Activated CD4-positive, alpha-beta T cell treated with anti-CD3 and anti-CD28 coated beads for 36 hours (primary cell): ENCODE measurements around the gene SIDT2. TPM values are rescaled to one million over a fixed set of nuclear protein-coding genes. Genes with fewer than 3 reads are reported as not detected.
A peak's percentile ranks its signal among the peaks of the same experiment; 100 is the strongest.

ENCODE experiments used
- ATAC-seq: fragments of 200-7000 bp; cut with Tn5 transposase; one replicate; pipeline ENCODE4 v1.10.0; 2021; ENCODE audit warnings: mild to moderate bottlenecking, moderate library complexity
- CTCF ChIA-PET: fragments of 350-600 bp; sonication (Branson Sonifier 250); formaldehyde crosslinking; loops from one replicate; lab custom pipeline; 2021; ENCODE audit warnings: antibody characterized with exemption; lab: Charles Lee
- POLR2A ChIA-PET: fragments of 350-600 bp; sonication (Branson Sonifier 250); formaldehyde crosslinking; loops from one replicate; lab custom pipeline; 2021; ENCODE audit warnings: antibody characterized with exemption, inconsistent platforms; lab: Charles Lee
- DNase-seq: peaks from one replicate; pipeline ENCODE4 v3.0.0-alpha.2; 2020
- H3K27ac Mint-ChIP-seq: one replicate; pipeline ENCODE4 v1.8.0; 2021; ENCODE audit warnings: mixed read lengths
- H3K27me3 Mint-ChIP-seq: one replicate; pipeline ENCODE4 v1.8.0; 2021; ENCODE audit warnings: mixed read lengths
- H3K36me3 Mint-ChIP-seq: one replicate; pipeline ENCODE4 v1.8.0; 2021; ENCODE audit warnings: low read depth, mixed read lengths
- H3K4me1 Mint-ChIP-seq: one replicate; pipeline ENCODE4 v1.8.0; 2021; ENCODE audit warnings: mixed read lengths
- H3K4me3 Mint-ChIP-seq: one replicate; pipeline ENCODE4 v1.8.0; 2021; ENCODE audit warnings: mild to moderate bottlenecking, moderate library complexity, mixed read lengths
- H3K9me3 Mint-ChIP-seq: one replicate; pipeline ENCODE4 v1.8.0; 2021; ENCODE audit warnings: low read depth, mixed read lengths
- intact Hi-C, 2 experiments: fragments of 100-400 bp; cut with DNase I in 1 of 2; cut with micrococcal nuclease in 1 of 2; formaldehyde crosslinking; loops; one replicate each; pipeline versions ENCODE4 v1.14.2 to v1.15.1; 2022 to 2024; cut with DNase I, micrococcal nuclease
- total RNA-seq, 2 experiments: library from RNA; stranded (reverse); gene quantifications; one replicate each; pipeline ENCODE4 v1.2.3, GENCODE V29; 2021

The SIDT2 gene
- total RNA-seq, 2 experiments from 2014 or later: 21.5 to 23.7 TPM

DNA sequence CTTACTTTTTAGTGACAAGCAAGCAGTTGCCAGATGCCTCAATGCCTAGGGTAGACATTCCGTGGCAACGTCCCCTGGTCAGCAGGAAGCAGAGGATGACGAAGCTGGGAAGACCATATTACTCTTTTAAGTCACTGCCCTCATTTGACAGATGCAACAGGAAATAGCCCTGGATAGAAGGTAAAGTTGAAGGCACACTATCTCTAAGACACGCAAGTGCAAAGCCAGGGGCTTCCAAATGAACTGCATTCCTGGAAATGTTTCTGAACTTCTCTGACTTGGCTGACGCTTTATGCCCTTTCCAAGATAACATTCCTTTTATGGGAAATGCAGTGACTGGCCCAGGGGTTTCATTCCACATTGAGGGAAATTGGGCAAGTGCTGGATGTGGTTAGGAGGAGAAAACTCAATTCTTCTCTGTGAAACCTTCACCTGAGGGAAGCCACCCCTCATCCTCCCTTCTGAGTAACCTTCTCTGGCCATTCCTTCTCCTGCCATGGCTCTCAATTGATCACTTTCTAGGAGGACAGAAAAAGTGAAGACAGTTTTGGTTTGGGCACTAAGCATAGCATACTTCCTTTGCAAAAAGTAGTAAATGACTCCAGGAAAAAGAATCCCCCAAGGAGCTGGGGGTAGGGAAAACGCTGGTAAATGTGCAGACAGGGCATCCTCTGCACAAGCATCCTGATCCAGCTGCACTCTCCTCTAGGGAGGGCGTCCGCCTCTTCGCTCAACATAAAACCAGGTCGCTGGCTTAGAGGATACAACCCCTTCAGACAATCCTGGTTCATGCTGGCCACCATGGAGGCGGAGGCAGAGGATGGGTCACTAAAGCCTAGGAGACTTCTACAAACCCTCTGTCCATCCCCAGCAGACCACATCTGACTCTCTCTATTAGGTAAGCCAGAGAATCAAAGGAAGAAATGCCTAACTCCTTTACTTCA, 38.9 kb downstream of the SIDT2 start:
- ChIA-PET CTCF (interaction anchor here (2.1 kb wide), 1 partner anchor 9 kb away, joined by 9 read pairs; no protein-coding TSS in a partner anchor), POLR2A (no interaction called here)
- DNase-seq (no peak), ATAC-seq (no peak)
- intact Hi-C loops: no loop called here
- no peaks in the 10 kb centered on the region for H3K9me3 Mint-ChIP-seq
- no peaks in the 10 kb centered on the region for H3K27me3 Mint-ChIP-seq
- H3K4me1 Mint-ChIP-seq: peaks cover 6% of the 10 kb centered on the region
- peak overlapping the region; percentile 40 for H3K27ac Mint-ChIP-seq
- peaks cover 61% of the 10 kb centered on the region for H3K36me3 Mint-ChIP-seq
- no peak overlapping the region for H3K4me3 Mint-ChIP-seq

DNA sequence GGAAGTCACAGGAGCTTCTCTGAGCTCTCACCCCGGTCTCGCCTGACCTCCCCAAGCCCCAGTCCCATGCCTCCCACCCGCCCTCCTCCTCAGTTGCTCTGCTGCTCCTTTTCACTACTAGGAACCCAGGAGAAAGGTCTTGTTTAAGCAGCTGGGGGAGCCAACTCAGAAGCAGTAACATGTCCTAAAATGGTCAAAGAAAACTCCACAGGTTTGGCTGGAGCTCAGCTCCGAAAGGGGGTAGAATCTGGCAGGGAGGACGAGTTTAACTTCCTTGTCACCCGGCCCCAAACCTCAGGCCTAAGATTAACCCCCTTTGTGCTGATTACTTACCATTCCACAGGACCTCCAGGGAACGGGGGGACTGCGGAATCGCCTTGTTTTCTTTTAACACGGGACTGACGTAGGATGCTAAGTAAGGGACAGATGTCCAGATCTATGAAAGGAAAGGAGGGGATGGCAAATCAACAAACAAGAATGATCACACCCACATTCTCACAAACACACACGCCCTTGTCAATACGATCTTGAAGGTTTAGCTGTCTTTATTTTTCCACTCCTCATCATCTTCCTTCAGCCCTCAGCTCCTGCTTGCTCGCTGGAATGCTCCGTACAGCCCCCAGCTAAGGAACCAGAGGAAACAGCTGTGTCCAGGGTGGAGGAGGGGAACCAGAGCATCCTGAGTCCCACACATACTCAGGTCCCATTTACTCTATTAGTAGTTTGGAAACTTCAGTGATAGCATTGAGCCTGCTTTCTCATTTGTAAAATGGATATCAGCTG, 39.8 kb downstream of the SIDT2 start:
- no peak for ATAC-seq
- H3K27ac Mint-ChIP-seq: no peak overlapping the region
- peaks cover 61% of the 10 kb centered on the region for H3K36me3 Mint-ChIP-seq
- H3K9me3 Mint-ChIP-seq: no peaks in the 10 kb centered on the region
- intact Hi-C loops: no loop called here
- no peak overlapping the region for H3K4me3 Mint-ChIP-seq
- H3K27me3 Mint-ChIP-seq: no peaks in the 10 kb centered on the region
- H3K4me1 Mint-ChIP-seq: peaks cover 6% of the 10 kb centered on the region
- ChIA-PET CTCF (interaction anchor here (0.6 to 2.7 kb wide), 3 partner anchors 8 to 38 kb away, joined by 3 to 10 read pairs (median 9); no protein-coding TSS in a partner anchor), POLR2A (no interaction called here)
- DNase-seq: no peak

DNA sequence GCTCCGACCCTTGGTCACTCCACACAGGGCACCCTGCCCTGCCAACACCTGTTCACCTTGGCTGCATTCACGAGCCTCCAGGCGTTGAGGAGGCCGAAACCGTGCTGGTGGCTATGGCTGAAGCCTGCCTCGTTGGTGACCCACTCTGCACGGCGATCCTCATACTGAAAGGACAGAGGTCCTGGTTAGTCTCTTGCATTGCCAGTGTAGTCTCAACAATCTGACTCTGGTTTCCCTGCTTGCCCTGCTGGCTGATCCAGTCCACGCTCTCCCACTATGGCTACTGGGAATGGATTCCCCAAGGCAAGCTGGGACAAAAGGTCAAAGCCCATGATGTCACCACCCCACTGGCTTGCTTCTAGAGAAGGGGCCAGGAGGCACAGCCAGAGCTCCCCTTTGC, 40.5 kb downstream of the SIDT2 start:
- ChIA-PET POLR2A (no interaction called here), CTCF (interaction anchor here (0.6 to 2.7 kb wide), 3 partner anchors 8 to 38 kb away, joined by 3 to 10 read pairs (median 9); no protein-coding TSS in a partner anchor)
- Mint-ChIP-seq H3K4me1 (peaks cover 6% of the 10 kb centered on the region), H3K27ac (no peak overlapping the region), H3K36me3 (peaks cover 62% of the 10 kb centered on the region), H3K4me3 (no peak overlapping the region), H3K27me3 (no peaks in the 10 kb centered on the region), H3K9me3 (no peaks in the 10 kb centered on the region)
- intact Hi-C loops: no loop called here
- DNase-seq (no peak), ATAC-seq (no peak)

DNA sequence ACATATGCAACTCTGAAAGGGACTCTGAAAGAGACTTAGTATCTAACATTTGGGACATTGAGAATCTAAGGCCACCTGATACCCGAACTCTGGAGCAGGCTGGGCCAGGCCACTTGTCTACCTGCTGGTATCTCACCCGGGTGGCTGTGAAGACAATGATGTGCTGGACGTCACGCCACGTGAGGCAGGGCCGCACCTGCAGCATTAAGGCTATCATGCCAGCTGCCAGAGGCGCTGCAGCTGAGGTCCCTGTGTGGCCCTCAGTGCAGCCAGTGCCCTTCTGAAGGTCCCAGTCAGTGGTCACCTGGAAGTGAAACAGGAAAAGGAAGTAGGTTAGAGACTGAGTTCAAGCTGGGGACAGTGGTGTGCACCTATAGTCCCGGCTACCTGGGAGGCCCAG, 40.9 kb downstream of the SIDT2 start:
- H3K27ac Mint-ChIP-seq: no peak overlapping the region
- intact Hi-C loops: no loop called here
- POLR2A ChIA-PET: interaction anchor here (0.6 kb wide), 1 partner anchor 476 kb away, joined by 5 read pairs; no protein-coding TSS in a partner anchor

DNA sequence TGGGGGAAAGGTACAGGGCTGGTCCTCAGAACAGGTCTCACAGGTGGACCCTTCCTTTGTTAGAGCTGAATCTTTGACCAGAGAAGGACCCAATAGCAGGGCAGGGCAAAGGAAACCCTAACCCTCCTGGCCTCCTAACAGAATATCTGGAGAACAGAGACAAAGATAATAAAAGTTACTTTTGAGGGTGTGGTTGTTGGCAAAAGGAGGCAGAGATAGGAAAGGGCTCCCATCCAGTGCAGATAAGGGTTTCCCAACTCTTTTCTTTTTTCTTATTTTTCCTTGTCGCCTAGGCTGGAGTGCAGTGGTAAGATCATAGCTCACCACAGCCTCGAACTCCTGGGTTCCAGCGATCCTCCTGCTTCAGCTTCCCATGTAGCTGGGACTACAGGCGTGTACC, 41.5 kb downstream of the SIDT2 start:
- DNase-seq (no peak), ATAC-seq (no peak)
- no peak overlapping the region for H3K4me3 Mint-ChIP-seq
- H3K36me3 Mint-ChIP-seq: peaks cover 60% of the 10 kb centered on the region
- no peak overlapping the region for H3K27ac Mint-ChIP-seq
- CTCF ChIA-PET: interaction anchor here (0.7 to 2.7 kb wide), 3 partner anchors 8 to 42 kb away, joined by 3 to 10 read pairs (median 4); partner anchors contain the start of gene SIDT2
- H3K9me3 Mint-ChIP-seq: no peaks in the 10 kb centered on the region
- POLR2A ChIA-PET: interaction anchor here (0.6 to 0.7 kb wide), 2 partner anchors 44 to 476 kb away, joined by 5 read pairs; no protein-coding TSS in a partner anchor
- H3K4me1 Mint-ChIP-seq: peaks cover 3% of the 10 kb centered on the region
- H3K27me3 Mint-ChIP-seq: no peaks in the 10 kb centered on the region
- intact Hi-C loops: no loop called here

More for the DNA sequence above, 40.9 kb downstream of the SIDT2 start:
- no peak overlapping the region for H3K4me3 Mint-ChIP-seq
- H3K4me1 Mint-ChIP-seq: peaks cover 5% of the 10 kb centered on the region
- DNase-seq (no peak), ATAC-seq (no peak)
- peaks cover 63% of the 10 kb centered on the region for H3K36me3 Mint-ChIP-seq
- CTCF ChIA-PET: interaction anchor here (0.6 to 2.7 kb wide), 3 partner anchors 9 to 39 kb away, joined by 3 to 10 read pairs (median 3); no protein-coding TSS in a partner anchor
- no peaks in the 10 kb centered on the region for H3K9me3 Mint-ChIP-seq
- no peaks in the 10 kb centered on the region for H3K27me3 Mint-ChIP-seq

DNA sequence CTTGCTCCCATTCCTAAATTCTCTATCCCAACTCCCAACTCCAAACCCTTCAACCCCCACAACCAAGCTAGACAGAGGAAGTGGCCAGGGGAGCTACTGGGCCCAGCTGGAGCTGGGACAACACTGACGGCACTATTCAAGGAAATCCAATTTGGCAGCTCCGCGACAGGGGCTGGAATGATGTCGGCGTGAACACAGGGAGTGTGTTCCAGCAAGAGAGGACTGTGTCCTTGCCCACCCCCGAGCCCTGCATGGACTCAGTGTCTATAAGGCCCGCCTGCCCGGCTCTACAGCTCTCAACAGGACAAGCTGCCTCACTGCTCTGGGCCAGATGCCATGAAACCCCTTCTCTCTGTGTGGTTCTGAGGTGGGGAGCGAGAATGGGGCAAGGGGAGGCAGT, 42.0 kb downstream of the SIDT2 start:
- CTCF ChIA-PET: interaction anchor here (1.5 to 2.7 kb wide), 3 partner anchors 9 to 42 kb away, joined by 4 to 10 read pairs (median 5); partner anchors contain the start of gene SIDT2
- H3K27ac Mint-ChIP-seq: no peak overlapping the region
- ATAC-seq: no peak

DNA sequence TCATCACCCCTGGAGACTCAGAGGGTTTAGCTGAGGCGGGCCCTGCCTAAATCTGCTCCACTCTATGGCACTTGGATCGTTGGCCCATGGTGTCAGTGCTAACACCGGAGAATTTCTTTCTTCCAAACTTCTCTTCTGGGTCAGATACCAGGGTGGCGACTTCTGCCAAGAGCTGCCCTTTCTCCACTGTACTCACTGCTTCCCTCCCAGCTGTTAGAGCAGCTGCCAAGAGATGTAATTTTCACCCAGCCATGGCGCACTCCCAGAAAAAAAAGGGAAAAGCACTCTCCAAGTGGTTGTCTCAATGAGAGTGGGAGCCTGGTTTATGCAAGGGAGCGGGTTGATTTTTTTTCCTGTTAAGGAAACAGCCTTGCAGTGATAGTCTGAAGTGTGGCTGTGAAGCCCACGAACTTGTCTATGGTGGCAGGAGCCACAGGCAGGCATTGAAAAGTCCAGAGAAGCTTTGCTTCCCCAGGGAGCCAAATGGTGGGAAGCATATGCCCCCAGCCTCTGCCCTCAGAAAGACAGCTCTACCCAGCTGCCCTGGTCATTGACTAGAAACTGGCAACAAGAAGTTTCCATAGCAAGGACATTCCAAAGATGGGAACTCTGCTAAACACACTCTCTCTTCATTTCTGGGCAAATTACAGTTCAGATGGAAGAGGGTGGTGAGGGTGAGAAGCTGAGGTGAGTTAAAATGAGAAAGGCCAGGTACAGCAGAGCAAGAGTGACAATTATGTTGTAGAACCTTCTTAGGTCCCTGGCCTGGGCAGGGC, 42.6 kb downstream of the SIDT2 start:
- no peak overlapping the region for H3K4me3 Mint-ChIP-seq
- no peaks in the 10 kb centered on the region for H3K9me3 Mint-ChIP-seq
- H3K4me1 Mint-ChIP-seq: peaks cover 3% of the 10 kb centered on the region
- intact Hi-C loops: no loop called here
- peaks cover 66% of the 10 kb centered on the region for H3K36me3 Mint-ChIP-seq
- DNase-seq: no peak
- no peak overlapping the region for H3K27ac Mint-ChIP-seq
- ATAC-seq: no peak
- CTCF ChIA-PET: interaction anchor here (0.8 to 1.6 kb wide), 4 partner anchors 10 to 461 kb away, joined by 3 to 7 read pairs (median 4); partner anchors contain the start of genes PCSK7, RNF214 and SIDT2
- no peaks in the 10 kb centered on the region for H3K27me3 Mint-ChIP-seq
- POLR2A ChIA-PET: interaction anchor here (0.7 to 1.2 kb wide), 3 partner anchors 9 to 46 kb away, joined by 3 to 5 read pairs (median 3); no protein-coding TSS in a partner anchor

More for the DNA sequence above, 42.0 kb downstream of the SIDT2 start:
- H3K27me3 Mint-ChIP-seq: no peaks in the 10 kb centered on the region
- peaks cover 3% of the 10 kb centered on the region for H3K4me1 Mint-ChIP-seq
- intact Hi-C loops: no loop called here
- no peaks in the 10 kb centered on the region for H3K9me3 Mint-ChIP-seq
- peaks cover 66% of the 10 kb centered on the region for H3K36me3 Mint-ChIP-seq
- no peak overlapping the region for H3K4me3 Mint-ChIP-seq
- no peak for DNase-seq
- POLR2A ChIA-PET: interaction anchor here (0.7 kb wide), 1 partner anchor 45 kb away, joined by 5 read pairs; no protein-coding TSS in a partner anchor

DNA sequence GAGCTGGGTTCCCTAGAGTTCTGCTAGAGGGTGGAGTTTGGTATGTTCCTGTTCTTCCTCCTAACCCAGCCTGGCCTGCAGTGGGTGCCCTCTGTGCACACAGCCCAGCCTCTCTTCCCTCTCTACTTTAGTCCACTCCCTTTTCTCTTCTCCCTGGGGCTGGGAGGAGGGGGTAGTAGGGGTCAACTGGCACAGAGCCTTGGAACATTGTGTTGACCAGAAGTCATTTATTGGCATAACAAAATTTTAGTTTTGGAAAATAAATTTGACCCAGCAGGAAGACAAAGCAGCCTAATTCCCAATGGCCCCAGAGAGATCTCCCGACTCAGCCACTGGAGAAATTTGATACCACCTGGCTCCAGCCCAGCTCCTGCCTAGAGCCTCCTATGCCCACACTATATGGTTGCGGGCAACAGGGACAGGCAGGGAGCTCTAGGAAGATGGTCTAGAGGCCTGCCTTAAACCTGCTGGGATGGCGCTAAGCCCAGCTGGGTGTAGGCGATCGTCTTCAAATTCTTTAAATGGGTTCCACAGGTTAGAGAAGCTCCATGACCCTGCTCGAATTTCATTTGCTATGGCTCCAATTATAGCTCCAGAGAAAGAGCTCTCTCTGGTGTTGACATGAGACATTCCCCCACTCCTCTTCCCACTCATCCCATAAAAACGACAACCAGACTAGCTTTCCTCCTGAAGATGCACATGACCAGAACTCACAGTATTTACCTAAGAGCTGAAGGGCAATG, 43.4 kb downstream of the SIDT2 start:
- peaks cover 8% of the 10 kb centered on the region for H3K4me1 Mint-ChIP-seq
- POLR2A ChIA-PET: interaction anchor here (0.6 to 1.2 kb wide), 3 partner anchors 8 to 415 kb away, joined by 3 read pairs; no protein-coding TSS in a partner anchor
- DNase-seq (no peak), ATAC-seq (no peak)
- H3K27ac Mint-ChIP-seq: no peak overlapping the region
- peaks cover 72% of the 10 kb centered on the region for H3K36me3 Mint-ChIP-seq
- H3K9me3 Mint-ChIP-seq: no peaks in the 10 kb centered on the region
- CTCF ChIA-PET: interaction anchor here (0.8 to 1.5 kb wide), 4 partner anchors 10 to 462 kb away, joined by 3 to 7 read pairs (median 4); partner anchors contain the start of genes PCSK7 and RNF214
- no peaks in the 10 kb centered on the region for H3K27me3 Mint-ChIP-seq
- H3K4me3 Mint-ChIP-seq: no peak overlapping the region
- intact Hi-C loops: no loop called here

DNA sequence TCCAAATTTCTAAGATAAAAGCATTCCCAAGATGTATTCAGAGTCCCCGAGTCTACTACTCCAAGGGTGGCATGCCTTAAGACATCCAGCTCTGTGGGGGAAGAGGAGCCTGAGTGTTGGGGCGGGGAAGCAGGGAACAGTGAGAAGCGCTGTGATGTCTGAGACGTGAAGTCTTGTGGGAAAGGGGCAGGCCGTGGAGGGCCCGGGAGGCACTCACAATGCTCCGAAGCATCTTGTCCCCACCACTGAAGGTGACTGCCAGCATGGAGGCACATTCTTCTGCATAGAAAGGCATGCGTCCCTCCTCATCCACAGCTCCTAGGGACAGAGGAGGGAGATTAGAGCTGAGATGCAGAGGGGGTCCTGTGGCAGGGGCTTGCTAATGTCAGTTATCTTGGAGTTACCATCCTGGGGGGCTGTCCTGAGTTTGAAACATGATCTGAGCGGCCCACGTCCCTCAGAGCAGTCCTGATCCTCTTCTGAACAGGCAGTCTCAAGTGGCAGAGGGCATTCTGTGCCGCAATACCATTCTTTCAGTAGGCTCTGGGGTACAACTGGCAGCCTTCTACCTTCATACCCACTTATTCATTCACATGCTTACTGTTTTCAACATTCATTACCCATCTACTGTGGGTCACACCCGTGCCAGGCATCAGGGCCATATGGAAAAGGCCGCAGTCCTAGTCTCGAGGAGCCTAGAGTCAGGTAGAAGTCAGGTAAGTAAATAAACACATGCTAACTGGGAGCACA, 44.6 kb downstream of the SIDT2 start:
- no peak for DNase-seq
- H3K4me1 Mint-ChIP-seq: peaks cover 11% of the 10 kb centered on the region
- H3K36me3 Mint-ChIP-seq: peaks cover 68% of the 10 kb centered on the region
- H3K9me3 Mint-ChIP-seq: no peaks in the 10 kb centered on the region
- no peak overlapping the region for H3K4me3 Mint-ChIP-seq
- no peak for ATAC-seq
- ChIA-PET CTCF (interaction anchor here (0.8 to 1.3 kb wide), 3 partner anchors 12 to 42 kb away, joined by 3 to 4 read pairs (median 3); no protein-coding TSS in a partner anchor), POLR2A (no interaction called here)
- no peak overlapping the region for H3K27ac Mint-ChIP-seq
- no peaks in the 10 kb centered on the region for H3K27me3 Mint-ChIP-seq
- intact Hi-C loops: no loop called here
